Hepatocyte (in vitro differentiated cells): Measurements from ENCODE around the gene PPIG. TPM values are rescaled to one million over a fixed set of nuclear protein-coding genes. Genes with fewer than 3 reads are reported as not detected.
"Not testable (repeated sequence)": the region's sequence is repeated elsewhere in the genome, so short reads cannot be mapped to it uniquely, and the experiment has no call there.

Experiments used
- DNase-seq: peaks from one replicate; pipeline ENCODE4 v3.0.0-alpha.2; 2016; ENCODE audit warnings: low spot score
- H2AFZ ChIP-seq: fragments of 200-600 bp; sonication (generic); 2 replicates; pipeline ENCODE4 v1.6.0; 2016; ENCODE audit warnings: antibody characterized with exemption, mild to moderate bottlenecking
- H3K27ac ChIP-seq: fragments of 200-600 bp; sonication (generic); 2 replicates; pipeline ENCODE4 v1.5.1; 2016; ENCODE audit warnings: mild to moderate bottlenecking
- H3K27me3 ChIP-seq: fragments of 200-600 bp; sonication (generic); 2 replicates; pipeline ENCODE4 v1.6.1; 2016
- H3K36me3 ChIP-seq: fragments of 200-600 bp; sonication (generic); replicated peaks from 2 replicates; pipeline ENCODE4 v1.5.1; 2016; ENCODE audit warnings: low read depth; ENCODE audit not compliant: insufficient read depth
- H3K4me1 ChIP-seq: fragments of 200-600 bp; sonication (generic); 2 replicates; pipeline ENCODE4 v1.5.1; 2016; ENCODE audit warnings: mild to moderate bottlenecking, moderate library complexity; ENCODE audit not compliant: insufficient read depth
- H3K4me2 ChIP-seq: fragments of 200-600 bp; sonication (generic); 2 replicates; pipeline ENCODE4 v1.6.0; 2016
- H3K4me3 ChIP-seq: fragments of 200-600 bp; sonication (generic); 2 replicates; pipeline ENCODE4 v1.5.1; 2016; ENCODE audit warnings: mild to moderate bottlenecking
- H3K79me2 ChIP-seq: fragments of 200-600 bp; sonication (generic); 2 replicates; pipeline ENCODE4 v1.6.0; 2017; ENCODE audit warnings: mild to moderate bottlenecking
- H3K9me2 ChIP-seq: fragments of 200-600 bp; sonication (generic); replicated peaks from 2 replicates; pipeline ENCODE4 v1.6.0; 2017; ENCODE audit warnings: mild to moderate bottlenecking; ENCODE audit not compliant: insufficient read depth
- H3K9me3 ChIP-seq: fragments of 200-600 bp; sonication (generic); 2 replicates; pipeline ENCODE4 v1.5.1; 2016; ENCODE audit warnings: low read depth, mild to moderate bottlenecking
- H4K20me1 ChIP-seq: fragments of 200-600 bp; sonication (generic); 2 replicates; pipeline ENCODE4 v1.6.0; 2016; ENCODE audit warnings: mild to moderate bottlenecking; ENCODE audit not compliant: insufficient read depth, poor library complexity, severe bottlenecking
- CTCF ChIP-seq: fragments of 200-600 bp; sonication (generic); IDR thresholded peaks from 2 replicates; pipeline ENCODE4 v1.5.1; 2016; ENCODE audit warnings: antibody characterized with exemption, mild to moderate bottlenecking; ENCODE audit not compliant: poor library complexity
- EZH2 ChIP-seq: fragments of 200-600 bp; sonication (generic); IDR thresholded peaks from 2 replicates; pipeline ENCODE4 v1.6.1; 2016; ENCODE audit warnings: antibody characterized with exemption, mild to moderate bottlenecking, borderline replicate concordance
- EZH2phosphoT487 ChIP-seq: fragments of 200-600 bp; sonication (generic); IDR thresholded peaks from one replicate; pipeline ENCODE4 v1.6.1; 2018; ENCODE audit warnings: antibody characterized with exemption, mild to moderate bottlenecking, low read depth, moderate library complexity; ENCODE audit not compliant: unreplicated experiment, severe bottlenecking
- WGBS: methylation state at CpG from one replicate; pipeline ENCODE4 v1.1.6; 2016; ENCODE audit warnings: low lambda C conversion rate; ENCODE audit errors: missing lambda C conversion rate; 5-methylcytosine and 5-hydroxymethylcytosine counted together
- polyA plus RNA-seq: library from polyadenylated mRNA; unstranded; fragments of >200 nt; fragmentation: Nextera tagmentation; extraction: Ambion mirVana; gene quantifications from 2 replicates; pipeline ENCODE4 v1.2.1, GENCODE V29; 2016
- total RNA-seq: library from RNA; depleted of rRNA; stranded (reverse); fragments of >200 nt; gene quantifications from 2 replicates; pipeline ENCODE4 v1.2.3, GENCODE V29; 2014

The PPIG gene
- total and polyA plus RNA-seq, 2 experiments from 2014 or later = 37.4 to 68.1 TPM

- H3K79me2 ChIP-seq = no peaks in the 10 kb centered on the region
These were observed 100.0 kb downstream of the PPIG start for GRCh38 chr2:169684135-169684565.

GRCh38 chr2:169684712-169685111 lies 100.6 kb downstream of the PPIG start:
- WGBS = 92% methylated on average over 2 of the region's 2 CpGs
- not testable (repeated sequence) for H3K4me1 ChIP-seq

More at GRCh38 chr2:169684135-169684565, 100.0 kb downstream of the PPIG start:
- Histone ChIP-seq H3K27me3 (no peaks in the 10 kb centered on the region), H3K4me2 (no peak overlapping the region), H3K36me3 (no peaks in the 10 kb centered on the region), H4K20me1 (no peaks in the 10 kb centered on the region), H2AFZ (no peak overlapping the region), H3K4me3 (no peak overlapping the region), H3K9me2 (no peaks in the 10 kb centered on the region), H3K27ac (no peak overlapping the region), H3K9me3 (no peaks in the 10 kb centered on the region), H3K4me1 (no peaks in the 10 kb centered on the region)
- DNase-seq = no peak
- TF ChIP-seq EZH2phosphoT487 (no peak), CTCF (no peak), EZH2 (no peak)
- 92% methylated on average over 3 of the region's 3 CpGs for WGBS

GRCh38 chr2:169686825-169687224 lies 102.7 kb downstream of the PPIG start:
- not testable (repeated sequence) for H3K27ac ChIP-seq, DNase-seq, H3K4me2 ChIP-seq, H2AFZ ChIP-seq, H3K27me3 ChIP-seq, H3K4me1 ChIP-seq, H3K36me3 ChIP-seq, H3K79me2 ChIP-seq, H3K9me3 ChIP-seq, H3K4me3 ChIP-seq, H3K9me2 ChIP-seq, H4K20me1 ChIP-seq
- WGBS = 85% methylated on average over 4 of the region's 4 CpGs

More at GRCh38 chr2:169684712-169685111, 100.6 kb downstream of the PPIG start:
- H3K79me2 ChIP-seq, H3K9me3 ChIP-seq, H3K9me2 ChIP-seq, H3K4me2 ChIP-seq, H4K20me1 ChIP-seq, H3K27me3 ChIP-seq, H2AFZ ChIP-seq, DNase-seq, H3K36me3 ChIP-seq, H3K27ac ChIP-seq, H3K4me3 ChIP-seq: not testable (repeated sequence)

GRCh38 chr2:169687943-169688342 lies 103.8 kb downstream of the PPIG start:
- H3K9me2 ChIP-seq, H2AFZ ChIP-seq, DNase-seq, H3K27me3 ChIP-seq, H3K79me2 ChIP-seq, H3K36me3 ChIP-seq, H4K20me1 ChIP-seq, H3K4me3 ChIP-seq, H3K4me2 ChIP-seq, H3K27ac ChIP-seq, H3K4me1 ChIP-seq, H3K9me3 ChIP-seq: not testable (repeated sequence)

- Histone ChIP-seq H3K4me1 (no peaks in the 10 kb centered on the region), H3K79me2 (no peaks in the 10 kb centered on the region), H4K20me1 (no peaks in the 10 kb centered on the region), H3K4me2 (no peak overlapping the region), H3K9me2 (no peaks in the 10 kb centered on the region), H2AFZ (no peak overlapping the region), H3K9me3 (no peaks in the 10 kb centered on the region), H3K27me3 (no peaks in the 10 kb centered on the region), H3K36me3 (no peaks in the 10 kb centered on the region), H3K4me3 (no peak overlapping the region), H3K27ac (no peak overlapping the region)
- no peak for TF ChIP-seq EZH2phosphoT487
- TF ChIP-seq CTCF = no peak
- TF ChIP-seq EZH2 = no peak
- DNase-seq = no peak
- 71% methylated on average over 1 of the region's 1 CpG for WGBS
These were observed 106.8 kb downstream of the PPIG start for GRCh38 chr2:169690958-169691357.

Other genes with a start within 250 kb of the PPIG start
- gene LRP2, start 221.8 kb upstream of the PPIG start, total RNA-seq = 33.8 and 38.3 TPM in 2 replicates
- 8.1 and 9.7 TPM in 2 replicates for gene LRP2, start 221.8 kb upstream of the PPIG start, polyA plus RNA-seq
- 3.5 and 4.2 TPM in 2 replicates for gene BBS5, start 104.9 kb upstream of the PPIG start, total RNA-seq
- gene BBS5, start 104.9 kb upstream of the PPIG start, polyA plus RNA-seq = 3.7 and 7.0 TPM in 2 replicates
- 1.8 and 2.0 TPM in 2 replicates for gene KLHL41, start 74.6 kb upstream of the PPIG start, total RNA-seq
- gene KLHL41, start 74.6 kb upstream of the PPIG start, polyA plus RNA-seq = 0.34 and 0.67 TPM in 2 replicates
- 23.2 and 23.8 TPM in 2 replicates for gene FASTKD1, start 10.5 kb upstream of the PPIG start, total RNA-seq
- gene FASTKD1, start 10.5 kb upstream of the PPIG start, polyA plus RNA-seq = 15.0 and 20.4 TPM in 2 replicates
- gene CFAP210, start 110.1 kb downstream of the PPIG start, total RNA-seq = 0.12 TPM in 1 of 2 replicates, not detected in the other
- gene CFAP210, start 110.1 kb downstream of the PPIG start, polyA plus RNA-seq = 0.13 and 0.30 TPM in 2 replicates
- 7.2 and 8.1 TPM in 2 replicates for gene PHOSPHO2, start 110.1 kb downstream of the PPIG start, total RNA-seq
- 8.5 and 8.7 TPM in 2 replicates for gene PHOSPHO2, start 110.1 kb downstream of the PPIG start, polyA plus RNA-seq
- 12.9 and 16.1 TPM in 2 replicates for gene KLHL23, start 149.5 kb downstream of the PPIG start, total RNA-seq
- 5.8 and 6.9 TPM in 2 replicates for gene KLHL23, start 149.5 kb downstream of the PPIG start, polyA plus RNA-seq
- 112 and 143 TPM in 2 replicates for gene SSB, start 214.5 kb downstream of the PPIG start, total RNA-seq
- gene SSB, start 214.5 kb downstream of the PPIG start, polyA plus RNA-seq = 176 and 181 TPM in 2 replicates
- 45.9 and 61.0 TPM in 2 replicates for gene METTL5, start 240.6 kb downstream of the PPIG start, total RNA-seq
- gene METTL5, start 240.6 kb downstream of the PPIG start, polyA plus RNA-seq = 55.4 and 60.7 TPM in 2 replicates
- gene UBR3, start 243.1 kb downstream of the PPIG start, total RNA-seq = 40.4 and 49.2 TPM in 2 replicates
- 10.1 and 10.2 TPM in 2 replicates for gene UBR3, start 243.1 kb downstream of the PPIG start, polyA plus RNA-seq